ENCODE measurements around the gene CACNB4. TPM values are rescaled to one million over a fixed set of nuclear protein-coding genes. Genes with fewer than 3 reads are reported as not detected.

The CACNB4 gene
- total RNA-seq, 1 donor from 2014 or later: 5.1 TPM

GRCh38 chr2:152050341-152050740 is 48.5 kb downstream of the CACNB4 start:
- no peaks in the 10 kb centered on the region for H3K36me3 Mint-ChIP-seq (ENCODE audit: unreplicated experiment)
- no peak overlapping the region for H3K4me3 Mint-ChIP-seq (ENCODE audit: unreplicated experiment)
- H3K9me3 Mint-ChIP-seq (ENCODE audit: unreplicated experiment): no peaks in the 10 kb centered on the region
- no peaks in the 10 kb centered on the region for H3K27me3 Mint-ChIP-seq (ENCODE audit: unreplicated experiment)
- H3K27ac Mint-ChIP-seq (ENCODE audit: unreplicated experiment): no peak overlapping the region
- DNase-seq: no peak
- no peaks in the 10 kb centered on the region for H3K4me1 Mint-ChIP-seq (ENCODE audit: low read depth, unreplicated experiment)
- TF ChIP-seq, protein P1, sequence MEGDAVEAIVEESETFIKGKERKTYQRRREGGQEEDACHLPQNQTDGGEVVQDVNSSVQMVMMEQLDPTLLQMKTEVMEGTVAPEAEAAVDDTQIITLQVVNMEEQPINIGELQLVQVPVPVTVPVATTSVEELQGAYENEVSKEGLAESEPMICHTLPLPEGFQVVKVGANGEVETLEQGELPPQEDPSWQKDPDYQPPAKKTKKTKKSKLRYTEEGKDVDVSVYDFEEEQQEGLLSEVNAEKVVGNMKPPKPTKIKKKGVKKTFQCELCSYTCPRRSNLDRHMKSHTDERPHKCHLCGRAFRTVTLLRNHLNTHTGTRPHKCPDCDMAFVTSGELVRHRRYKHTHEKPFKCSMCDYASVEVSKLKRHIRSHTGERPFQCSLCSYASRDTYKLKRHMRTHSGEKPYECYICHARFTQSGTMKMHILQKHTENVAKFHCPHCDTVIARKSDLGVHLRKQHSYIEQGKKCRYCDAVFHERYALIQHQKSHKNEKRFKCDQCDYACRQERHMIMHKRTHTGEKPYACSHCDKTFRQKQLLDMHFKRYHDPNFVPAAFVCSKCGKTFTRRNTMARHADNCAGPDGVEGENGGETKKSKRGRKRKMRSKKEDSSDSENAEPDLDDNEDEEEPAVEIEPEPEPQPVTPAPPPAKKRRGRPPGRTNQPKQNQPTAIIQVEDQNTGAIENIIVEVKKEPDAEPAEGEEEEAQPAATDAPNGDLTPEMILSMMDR (IDR thresholded peaks at IDR 0.05; ENCODE audit: partially characterized antibody, unreplicated experiment): no peak

DNA sequence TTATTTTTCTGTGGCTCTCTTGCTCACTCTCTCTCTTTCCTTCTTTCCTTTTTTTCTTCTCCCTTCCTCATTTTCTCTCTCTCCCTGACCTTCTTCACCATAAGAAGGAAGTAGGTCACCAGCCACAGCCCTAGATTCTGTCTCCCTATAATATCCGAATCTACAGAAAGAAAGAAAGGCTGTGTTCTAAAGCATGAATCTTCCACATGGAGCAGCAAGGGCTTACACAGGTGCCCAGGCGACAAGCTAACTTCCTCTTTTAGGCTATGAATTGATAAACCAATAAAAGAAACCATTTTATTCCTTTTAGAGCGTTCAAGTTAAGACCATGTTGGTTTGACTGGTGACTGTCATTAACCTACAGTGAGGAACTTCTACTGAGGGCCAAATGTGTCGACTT is 49.3 kb downstream of the CACNB4 start:
- no peak overlapping the region for H3K4me3 Mint-ChIP-seq (ENCODE audit: unreplicated experiment)
- H3K9me3 Mint-ChIP-seq (ENCODE audit: unreplicated experiment): no peaks in the 10 kb centered on the region
- no peaks in the 10 kb centered on the region for H3K36me3 Mint-ChIP-seq (ENCODE audit: unreplicated experiment)
- no peak overlapping the region for H3K27ac Mint-ChIP-seq (ENCODE audit: unreplicated experiment)
- no peaks in the 10 kb centered on the region for H3K27me3 Mint-ChIP-seq (ENCODE audit: unreplicated experiment)
- TF ChIP-seq, protein P1 (IDR thresholded peaks at IDR 0.05; ENCODE audit: partially characterized antibody, unreplicated experiment): no peak
- DNase-seq: no peak
- H3K4me1 Mint-ChIP-seq (ENCODE audit: low read depth, unreplicated experiment): no peaks in the 10 kb centered on the region

GRCh38 chr2:152047824-152048471 is 50.9 kb downstream of the CACNB4 start:
- H3K27ac Mint-ChIP-seq (ENCODE audit: unreplicated experiment): no peak overlapping the region
- TF ChIP-seq, protein P1 (IDR thresholded peaks at IDR 0.05; ENCODE audit: partially characterized antibody, unreplicated experiment): peak; percentile 6
- no peaks in the 10 kb centered on the region for H3K4me1 Mint-ChIP-seq (ENCODE audit: low read depth, unreplicated experiment)
- no peaks in the 10 kb centered on the region for H3K36me3 Mint-ChIP-seq (ENCODE audit: unreplicated experiment)
- no peaks in the 10 kb centered on the region for H3K9me3 Mint-ChIP-seq (ENCODE audit: unreplicated experiment)
- no peaks in the 10 kb centered on the region for H3K27me3 Mint-ChIP-seq (ENCODE audit: unreplicated experiment)
- H3K4me3 Mint-ChIP-seq (ENCODE audit: unreplicated experiment): no peak overlapping the region
- no peak for DNase-seq

GRCh38 chr2:152046940-152047339 is 51.9 kb downstream of the CACNB4 start:
- Mint-ChIP-seq H3K4me1 (ENCODE audit: low read depth, unreplicated experiment) (no peaks in the 10 kb centered on the region), H3K27me3 (ENCODE audit: unreplicated experiment) (no peaks in the 10 kb centered on the region), H3K9me3 (ENCODE audit: unreplicated experiment) (no peaks in the 10 kb centered on the region), H3K4me3 (ENCODE audit: unreplicated experiment) (no peak overlapping the region), H3K36me3 (ENCODE audit: unreplicated experiment) (no peaks in the 10 kb centered on the region), H3K27ac (ENCODE audit: unreplicated experiment) (no peak overlapping the region)
- TF ChIP-seq, protein P1 (IDR thresholded peaks at IDR 0.05; ENCODE audit: partially characterized antibody, unreplicated experiment): no peak
- no peak for DNase-seq
